ENCODE measurements around the gene ZNF823.

GRCh38 chr19:11685676-11686650 lies 52.8 kb downstream of the ZNF823 start:
- TF ChIP-seq CTCF (IDR thresholded peaks at IDR 0.05) (no peak), EP300 (IDR thresholded peaks at IDR 0.05) (no peak)

Data from gastroesophageal sphincter (tissue), 3 donors.